AG09309 (cell line): ENCODE measurements around the gene MYO7B.

Experiments
- DNase-seq: peaks from one replicate; pipeline ENCODE4 v3.0.0-alpha.2; 2010; ENCODE audit warnings: low read depth
- H3K4me3 ChIP-seq: 2 replicates; pipeline ENCODE4 v1.5.1; 2011; ENCODE audit warnings: mild to moderate bottlenecking, low read depth, low read length, moderate library complexity; ENCODE audit not compliant: control insufficient read depth
- CTCF ChIP-seq: IDR thresholded peaks from 2 replicates; pipeline ENCODE4 v1.5.1; 2011; ENCODE audit warnings: mild to moderate bottlenecking, low read depth, low read length, inconsistent platforms; ENCODE audit not compliant: insufficient read depth, control insufficient read depth; ENCODE audit errors: missing control alignments

The MYO7B gene

GRCh38 chr2:127661949-127662510 is 126.5 kb downstream of the MYO7B start:
- H3K4me3 ChIP-seq, result no peak overlapping the region
- no peak for DNase-seq
- TF ChIP-seq CTCF, result no peak

GRCh38 chr2:127662937-127663565 is 127.6 kb downstream of the MYO7B start:
- DNase-seq, result no peak
- TF ChIP-seq CTCF, result no peak
- no peak overlapping the region for H3K4me3 ChIP-seq

GRCh38 chr2:127663566-127664064 is 128.1 kb downstream of the MYO7B start:
- TF ChIP-seq CTCF, result no peak
- no peak overlapping the region for H3K4me3 ChIP-seq
- DNase-seq, result no peak

GRCh38 chr2:127664065-127664894 is 128.8 kb downstream of the MYO7B start:
- DNase-seq, result no peak
- H3K4me3 ChIP-seq, result no peak overlapping the region; the same call in 1 of the 2 replicates
- no peak for TF ChIP-seq CTCF

GRCh38 chr2:127664895-127665225 is 129.4 kb downstream of the MYO7B start:
- no peak for TF ChIP-seq CTCF
- DNase-seq, result no peak
- H3K4me3 ChIP-seq, result no peak overlapping the region

GRCh38 chr2:127665267-127665893 is 129.9 kb downstream of the MYO7B start:
- no peak overlapping the region for H3K4me3 ChIP-seq
- TF ChIP-seq CTCF, result no peak
- no peak for DNase-seq
